GM20431 (cell line): ENCODE measurements around the gene ARID1A.
"Not testable (repeated sequence)": the region's sequence is repeated elsewhere in the genome, so short reads cannot be mapped to it uniquely, and the experiment has no call there.

ENCODE experiments used
- in situ Hi-C: fragments of 300-500 bp; cut with MseI, MboI; formaldehyde crosslinking; loops from one replicate; pipeline ENCODE4 v1.15.0; 2020; ENCODE audit warnings: low sequenced_read_pairs; ENCODE audit not compliant: unreplicated experiment

Gene ARID1A

DNA sequence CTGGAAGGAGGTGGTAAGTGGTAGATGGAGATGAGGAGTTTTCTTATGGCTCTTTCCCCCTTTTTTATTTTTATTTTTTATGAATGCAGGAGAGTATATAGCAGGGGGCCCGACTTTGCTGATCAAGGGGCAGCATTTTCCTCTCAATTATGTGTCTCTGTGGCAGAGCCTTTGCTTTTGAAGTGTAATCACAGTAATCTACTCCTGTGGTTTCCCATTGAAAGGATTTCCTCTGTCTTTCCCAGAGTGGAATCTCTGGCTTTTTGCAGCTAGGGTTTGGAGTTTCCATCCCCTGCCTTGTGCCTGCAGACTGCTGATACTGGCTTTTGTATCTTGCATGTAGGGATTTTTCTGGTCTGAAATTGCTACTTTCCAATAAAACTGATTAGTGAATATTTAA, 29.1 kb downstream of the ARID1A start:
- in situ Hi-C loops, result no loop called here

DNA sequence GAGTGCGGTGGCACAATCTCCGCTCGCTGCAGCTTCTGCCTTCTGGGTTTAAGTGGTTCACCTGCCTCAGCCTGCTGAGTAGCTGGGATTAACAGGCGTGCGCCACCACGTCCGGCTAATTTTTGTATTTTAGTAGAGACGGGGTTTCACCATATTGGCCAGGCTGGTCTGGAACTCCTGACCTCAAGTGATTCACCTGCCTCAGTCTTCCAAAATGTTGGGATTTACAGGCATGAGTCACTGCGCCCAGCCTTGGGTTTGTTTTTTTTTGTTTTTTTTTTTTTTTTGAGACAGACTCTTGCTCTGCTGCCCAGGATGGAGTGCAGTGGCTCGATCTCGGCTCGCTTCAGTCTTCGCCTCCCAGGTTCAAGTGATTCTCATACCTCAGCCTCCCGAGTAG, 30.1 kb downstream of the ARID1A start:
- in situ Hi-C loops, result not testable (repeated sequence)

DNA sequence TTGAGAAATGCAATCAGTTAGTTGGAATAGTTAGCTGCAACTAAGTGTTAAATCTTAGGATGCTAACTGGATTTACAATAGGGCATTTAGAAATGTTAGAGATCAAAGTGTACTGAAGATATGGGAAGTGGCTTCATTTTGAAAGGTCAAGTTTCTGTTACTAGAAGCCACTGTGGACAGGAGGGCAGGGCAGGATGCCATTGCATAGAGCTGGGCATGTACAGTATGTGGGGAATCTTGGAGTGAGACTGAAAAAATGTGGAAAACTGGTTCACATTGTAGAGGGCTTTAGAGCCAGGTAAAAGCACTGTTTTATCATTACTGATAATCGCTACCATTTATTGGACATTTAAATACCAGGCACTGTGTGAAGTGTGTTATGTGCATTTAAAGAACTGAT, 31.0 kb downstream of the ARID1A start:
- in situ Hi-C loops, result no loop called here

DNA sequence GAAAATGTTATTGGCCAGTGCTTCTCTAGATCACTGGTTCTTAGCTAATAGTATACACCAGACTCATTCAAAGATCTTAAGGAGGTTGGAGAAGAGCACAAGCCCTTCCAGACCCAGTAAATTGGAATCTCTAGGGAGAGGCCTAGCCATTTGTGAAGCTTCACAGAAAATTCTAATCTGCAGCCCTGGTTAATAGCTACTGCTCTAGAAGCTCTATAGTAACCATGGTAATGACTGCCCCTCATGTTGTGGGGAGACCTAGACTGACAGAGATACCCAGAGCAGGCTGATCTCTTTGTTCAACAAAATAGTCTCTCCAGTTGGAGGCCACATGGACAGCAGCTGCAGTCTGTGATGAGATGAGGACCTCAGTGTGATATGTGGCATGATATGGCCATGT, 31.7 kb downstream of the ARID1A start:
- in situ Hi-C loops, result no loop called here

DNA sequence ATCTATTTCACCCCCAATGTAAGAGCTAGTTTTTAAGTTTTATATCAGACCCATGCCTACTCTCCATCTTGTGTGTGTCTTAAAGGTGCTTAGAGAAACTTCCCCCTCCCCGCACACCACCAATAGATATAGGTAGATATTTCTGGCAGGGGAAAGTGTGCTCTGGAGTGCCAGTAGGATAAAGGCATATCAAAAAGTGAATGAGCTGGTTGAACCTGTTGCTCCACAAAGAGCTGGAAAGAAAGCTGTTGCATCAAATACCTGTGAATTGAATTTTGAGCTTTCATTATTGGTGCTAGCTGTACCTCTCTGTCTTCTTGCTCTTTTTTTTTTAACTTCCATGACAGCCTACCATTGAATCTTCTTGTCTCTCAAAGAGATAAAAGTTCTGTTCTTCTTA, 32.8 kb downstream of the ARID1A start:
- in situ Hi-C loops, result no loop called here

DNA sequence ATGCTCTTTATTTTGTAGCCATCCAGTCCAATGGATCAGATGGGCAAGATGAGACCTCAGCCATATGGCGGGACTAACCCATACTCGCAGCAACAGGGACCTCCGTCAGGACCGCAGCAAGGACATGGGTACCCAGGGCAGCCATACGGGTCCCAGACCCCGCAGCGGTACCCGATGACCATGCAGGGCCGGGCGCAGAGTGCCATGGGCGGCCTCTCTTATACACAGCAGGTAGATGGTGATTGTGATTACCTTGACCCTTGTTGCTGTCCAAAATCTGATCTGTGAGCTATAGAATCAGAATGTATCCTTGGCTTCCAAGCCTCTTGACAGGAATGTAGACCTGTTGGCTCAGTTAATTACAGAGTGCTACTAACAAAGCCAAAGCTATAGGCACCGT, 33.8 kb downstream of the ARID1A start:
- in situ Hi-C loops, result no loop called here

DNA sequence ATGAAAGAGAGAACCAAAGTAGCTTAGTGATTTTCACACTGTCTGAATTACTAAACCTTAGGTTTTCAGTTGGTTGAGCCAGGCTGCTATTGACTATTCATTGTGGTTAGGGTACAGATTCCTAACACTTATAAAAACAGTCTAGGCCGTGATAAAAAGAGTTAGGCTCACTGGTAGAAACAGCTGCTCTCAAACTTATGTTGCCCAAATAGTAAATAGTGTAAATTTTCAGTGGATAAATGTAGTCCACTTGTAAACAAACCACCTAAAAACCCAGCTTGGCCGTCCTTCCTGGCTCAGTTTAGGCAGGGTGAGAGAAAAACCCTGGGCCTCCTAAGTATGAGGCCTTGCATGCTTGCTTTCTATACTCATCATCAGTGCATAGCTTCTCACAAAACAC, 34.9 kb downstream of the ARID1A start:
- in situ Hi-C loops, result no loop called here

DNA sequence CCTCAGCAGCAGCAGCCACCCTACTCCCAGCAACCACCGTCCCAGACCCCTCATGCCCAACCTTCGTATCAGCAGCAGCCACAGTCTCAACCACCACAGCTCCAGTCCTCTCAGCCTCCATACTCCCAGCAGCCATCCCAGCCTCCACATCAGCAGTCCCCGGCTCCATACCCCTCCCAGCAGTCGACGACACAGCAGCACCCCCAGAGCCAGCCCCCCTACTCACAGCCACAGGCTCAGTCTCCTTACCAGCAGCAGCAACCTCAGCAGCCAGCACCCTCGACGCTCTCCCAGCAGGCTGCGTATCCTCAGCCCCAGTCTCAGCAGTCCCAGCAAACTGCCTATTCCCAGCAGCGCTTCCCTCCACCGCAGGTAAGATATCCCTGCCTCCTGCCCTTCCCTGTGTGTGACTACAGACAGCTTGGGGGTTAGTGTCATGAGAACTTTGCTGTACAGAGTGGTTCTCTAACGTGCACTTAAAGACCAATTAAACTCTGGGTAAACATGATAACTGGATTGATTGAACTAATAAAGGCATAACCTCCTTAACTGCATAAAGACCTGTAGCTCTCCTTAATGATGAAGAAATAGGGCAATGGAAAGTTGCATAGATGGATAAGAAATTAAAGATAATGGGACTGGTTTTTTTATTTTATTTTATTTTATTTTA, 35.6 kb downstream of the ARID1A start:
- in situ Hi-C loops, result no loop called here

DNA sequence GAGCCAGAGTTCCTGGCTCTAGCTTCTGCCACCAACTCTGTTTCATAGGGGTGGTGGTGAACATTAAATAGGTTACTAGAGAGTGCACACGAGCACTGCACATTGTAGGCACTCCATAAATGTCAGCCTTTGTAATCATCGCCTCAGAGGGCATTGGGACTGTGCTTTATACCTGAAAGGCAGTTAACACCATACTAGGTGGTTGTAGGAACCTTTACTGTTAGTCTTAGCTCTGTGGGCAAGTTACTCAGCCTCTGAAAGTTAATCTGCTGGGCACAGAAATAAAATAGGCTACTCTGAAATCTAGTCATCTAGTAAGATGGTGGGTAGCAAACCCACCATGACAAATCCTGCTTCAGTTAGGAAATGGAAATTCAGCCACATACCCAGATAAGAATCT, 37.6 kb downstream of the ARID1A start:
- in situ Hi-C loops, result no loop called here

DNA sequence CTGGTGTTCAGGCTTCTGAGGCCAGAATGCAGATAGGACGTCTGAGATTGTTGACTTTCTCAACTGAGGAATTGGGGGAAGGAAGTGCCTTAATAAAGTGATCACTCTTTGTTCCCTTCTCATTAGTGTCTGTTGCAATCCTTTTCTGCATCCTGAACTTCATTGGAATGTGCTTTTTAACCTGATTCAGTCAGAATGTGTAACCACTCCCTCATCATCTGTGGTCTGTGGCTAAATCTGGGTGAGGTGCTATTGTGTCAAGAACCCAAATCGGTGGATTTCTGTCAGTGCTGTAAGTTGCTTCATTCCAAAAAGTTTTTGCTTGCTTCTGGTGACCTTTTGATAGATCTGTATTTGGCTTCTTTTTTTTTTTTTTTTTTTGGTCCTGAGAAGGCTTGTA, 38.2 kb downstream of the ARID1A start:
- in situ Hi-C loops, result no loop called here

DNA sequence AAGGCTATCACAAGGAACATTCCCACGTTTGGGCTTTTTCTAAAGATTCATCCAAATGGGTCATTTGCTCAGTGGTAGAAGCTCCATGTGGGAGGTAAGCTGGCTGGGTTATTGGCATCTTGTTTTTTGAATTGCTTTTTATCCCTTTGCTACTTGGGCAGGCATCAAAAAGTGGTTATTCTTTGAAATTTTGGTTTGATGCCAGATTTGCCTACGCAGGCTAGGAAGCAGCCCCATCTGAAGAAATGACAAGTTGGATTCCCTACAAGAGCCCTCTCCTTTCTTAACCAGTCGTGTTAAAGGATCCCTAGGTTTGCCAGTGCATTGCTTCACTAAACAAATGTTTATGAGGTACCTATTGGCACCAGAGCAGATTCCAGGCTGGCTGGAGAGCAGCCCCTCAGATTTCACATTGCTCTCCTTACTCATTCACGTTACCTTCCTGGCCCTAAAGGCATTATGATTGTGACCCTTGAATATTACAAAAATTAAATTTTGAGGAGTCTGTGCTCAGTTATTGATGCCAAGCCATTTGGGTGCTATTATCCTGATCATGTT, 38.8 kb downstream of the ARID1A start:
- in situ Hi-C loops, result no loop called here

DNA sequence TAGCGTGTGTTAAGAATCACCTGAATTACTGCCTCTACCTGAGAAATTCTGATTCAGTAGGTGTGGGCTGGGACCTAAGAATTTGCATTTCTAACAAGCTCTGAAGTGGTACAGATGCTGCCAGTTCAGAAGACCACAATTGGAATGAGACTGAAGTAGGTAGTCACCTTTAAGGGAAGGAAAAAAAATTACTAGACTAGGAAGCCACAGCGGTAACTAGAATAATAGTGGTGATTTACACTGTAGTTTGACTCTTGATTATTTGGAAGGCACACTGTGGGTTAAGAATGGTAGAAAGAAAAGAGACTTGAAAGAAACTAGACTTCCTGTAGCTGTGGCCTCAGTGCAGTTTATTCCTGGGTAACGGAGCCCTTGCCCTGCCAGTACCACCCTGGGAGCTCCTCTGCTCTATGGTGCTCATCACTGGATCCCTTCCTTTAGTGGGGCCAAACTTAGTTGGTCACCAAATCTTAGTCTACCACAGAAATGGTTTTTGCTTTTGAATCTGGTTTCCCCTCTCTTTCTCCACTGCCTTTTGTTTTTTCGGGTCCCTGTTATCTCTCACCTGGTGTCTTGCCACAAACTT, 43.6 kb downstream of the ARID1A start:
- in situ Hi-C loops, result no loop called here

DNA sequence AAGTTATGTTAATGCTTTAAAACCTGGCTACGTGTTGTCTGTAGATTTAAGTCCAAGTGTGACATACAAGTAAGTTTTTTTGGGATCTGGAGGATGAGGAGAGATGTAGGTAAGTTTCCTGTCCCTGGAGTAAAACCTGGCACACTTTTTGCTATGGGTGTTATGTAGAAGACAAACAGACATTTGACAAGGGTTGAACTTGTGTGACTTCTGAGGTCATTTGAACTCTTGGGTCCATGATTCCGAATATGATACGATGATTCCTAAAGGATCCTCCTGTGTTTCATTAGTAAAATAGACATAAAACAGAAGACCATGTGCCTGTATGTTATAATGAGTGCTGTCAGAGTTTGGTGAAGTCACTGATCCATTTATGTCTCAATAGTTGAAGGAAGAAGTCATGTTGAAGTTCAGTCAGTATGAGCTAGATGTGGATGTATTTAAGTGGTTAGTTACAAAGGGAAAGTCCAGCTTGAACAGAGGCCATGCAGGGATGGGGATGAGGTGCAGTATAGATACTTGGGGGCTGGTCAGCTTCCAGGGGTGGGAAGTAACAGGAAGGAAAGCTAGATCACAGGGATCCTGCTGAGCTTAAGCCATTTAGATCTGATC, 44.3 kb downstream of the ARID1A start:
- in situ Hi-C loops, result no loop called here

DNA sequence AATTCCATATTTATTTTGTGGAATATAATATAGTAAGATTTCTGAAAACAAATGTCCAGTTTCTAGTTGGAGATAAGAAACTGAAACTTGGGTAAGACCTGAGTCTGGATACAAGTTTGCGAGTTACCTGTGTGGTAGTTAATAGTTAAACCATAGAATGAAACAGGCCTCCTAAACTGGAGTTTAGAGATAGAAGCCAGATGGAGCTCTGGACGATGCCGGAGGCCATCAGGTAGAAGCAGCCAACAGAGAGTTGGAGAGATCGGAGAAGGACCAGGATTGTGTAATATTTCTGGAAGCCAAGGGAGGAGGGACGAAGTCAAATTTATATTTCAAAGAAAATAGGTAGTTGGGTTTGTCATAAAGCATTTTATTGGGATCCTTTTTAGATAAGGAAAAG, 45.1 kb downstream of the ARID1A start:
- in situ Hi-C loops, result no loop called here

DNA sequence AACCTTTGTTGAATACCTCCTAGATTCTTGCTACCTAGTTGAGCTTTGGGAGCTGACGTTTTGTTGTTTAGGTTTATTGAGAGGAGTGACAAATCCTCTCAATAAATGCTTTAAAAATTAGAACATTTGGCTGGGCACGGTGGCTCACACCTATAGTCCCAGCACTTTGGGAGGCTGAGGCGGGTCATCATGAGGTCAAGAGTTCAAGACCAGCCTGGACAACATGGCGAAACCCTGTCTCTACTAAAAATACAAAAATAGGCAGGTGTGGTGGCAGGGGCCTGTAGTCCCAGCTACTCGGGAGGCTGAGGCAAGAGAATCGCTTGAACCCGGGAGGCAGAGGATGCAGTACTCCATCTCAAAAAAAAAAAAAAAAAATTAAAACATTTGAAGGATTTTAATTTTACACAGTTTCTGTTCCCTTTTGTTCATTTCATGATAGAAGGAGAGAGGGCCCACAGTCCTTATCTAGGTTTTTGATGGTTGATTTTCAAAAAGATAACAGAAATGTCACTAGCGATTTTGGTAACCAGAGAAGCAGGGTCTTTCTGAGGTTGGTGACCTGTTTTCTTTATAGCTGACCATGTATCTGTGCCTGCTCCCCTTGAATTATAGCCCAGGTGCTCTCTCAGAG, 47.7 kb downstream of the ARID1A start:
- in situ Hi-C loops, result no loop called here

DNA sequence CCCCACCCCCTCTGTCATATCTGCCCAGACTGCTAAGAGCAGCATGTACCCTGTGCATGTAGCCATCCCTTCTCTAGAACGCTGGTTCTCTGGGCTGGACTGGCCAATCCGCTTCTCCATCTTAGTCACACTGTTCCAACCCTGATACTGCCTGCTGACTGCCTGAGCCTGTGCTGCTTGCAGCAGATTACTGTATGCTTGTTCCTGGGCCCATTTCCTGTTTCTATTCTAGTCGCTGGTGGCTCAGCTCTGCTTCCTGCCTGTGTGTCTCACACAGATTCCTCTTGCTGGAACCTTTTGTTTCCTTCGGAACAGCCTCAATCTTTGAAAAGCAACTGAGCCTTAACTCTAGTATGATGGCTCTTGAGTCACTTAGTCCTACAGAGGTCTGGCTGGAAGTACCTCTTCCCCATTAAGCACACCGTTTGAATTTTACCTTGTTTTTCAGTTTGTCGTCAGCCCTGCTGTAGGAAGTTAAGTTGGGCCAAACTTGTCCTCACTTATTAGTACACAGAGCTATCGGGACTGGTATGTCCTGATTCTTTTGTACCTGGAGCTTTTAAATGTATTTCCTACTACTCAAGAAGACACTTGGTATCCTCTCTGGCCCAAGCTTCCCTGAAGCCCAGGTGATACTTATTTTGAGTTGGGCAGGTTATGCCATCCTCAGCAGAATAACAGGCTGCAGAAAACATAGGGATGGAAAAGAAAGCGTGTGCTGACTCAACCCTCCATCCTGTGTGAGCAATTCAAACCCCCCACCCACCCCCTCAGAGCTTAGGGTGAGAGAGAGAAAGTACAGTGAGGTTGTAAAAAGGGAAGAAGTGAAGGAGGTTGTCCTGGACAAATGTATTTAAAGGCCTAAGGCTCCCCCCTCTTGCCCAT, 48.5 kb downstream of the ARID1A start:
- in situ Hi-C loops, result no loop called here

DNA sequence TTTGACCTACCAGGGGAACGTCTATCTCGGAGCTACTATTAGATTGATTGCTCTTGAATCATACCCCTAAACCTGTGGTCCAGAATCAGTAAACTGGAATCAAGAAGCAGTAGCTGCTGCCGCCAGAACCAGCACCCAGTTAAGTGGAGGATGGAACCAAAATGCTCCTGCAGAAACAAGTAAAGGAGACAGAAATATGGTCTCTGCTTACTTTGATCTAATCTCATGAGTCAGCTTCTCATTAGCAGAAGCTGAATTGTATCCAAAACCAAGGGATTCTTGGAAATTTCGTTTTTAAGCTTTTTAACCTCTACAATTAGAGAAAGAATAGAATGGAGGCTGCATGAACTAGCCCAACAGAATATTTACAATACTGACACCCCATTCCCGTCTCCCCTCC, 49.4 kb downstream of the ARID1A start:
- in situ Hi-C loops, result no loop called here

DNA sequence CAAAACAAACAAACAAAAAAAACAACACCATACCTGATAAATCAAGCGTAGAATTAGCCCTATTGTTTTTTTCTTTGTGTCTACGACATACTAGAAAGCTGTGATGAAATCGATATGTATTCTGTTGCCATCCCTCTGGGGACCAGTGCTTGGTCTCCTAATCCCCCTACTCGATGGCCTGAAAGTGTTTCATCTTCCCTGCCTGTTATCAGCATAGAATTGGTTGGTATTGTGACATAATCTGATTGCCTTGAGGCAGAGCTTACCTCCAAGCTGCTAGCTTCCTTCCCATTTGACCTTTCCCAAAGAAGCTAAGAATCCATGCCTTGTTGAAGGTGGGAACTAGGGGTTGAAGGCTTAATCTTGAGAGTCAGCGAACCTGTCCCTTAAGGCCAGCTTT, 51.2 kb downstream of the ARID1A start:
- in situ Hi-C loops, result no loop called here

DNA sequence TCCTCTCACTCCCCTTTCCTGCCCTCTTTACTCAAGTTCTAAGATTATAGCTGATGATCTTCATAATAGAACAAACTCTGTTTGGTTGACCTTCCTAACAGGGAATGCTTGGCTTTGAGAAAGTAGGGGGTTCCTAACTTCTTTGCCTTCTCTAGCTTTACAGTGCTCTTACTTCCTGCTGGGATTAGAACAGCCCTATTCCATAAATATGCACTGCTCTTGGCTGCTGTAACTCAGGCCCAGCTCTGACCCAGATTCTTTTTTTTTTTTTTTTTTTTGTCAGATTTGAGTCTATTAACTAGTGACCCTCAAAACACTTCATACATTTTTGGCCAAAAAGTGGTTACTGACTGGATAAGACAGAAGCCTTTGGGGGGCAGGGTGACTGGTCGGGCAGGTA, 52.5 kb downstream of the ARID1A start:
- in situ Hi-C loops, result no loop called here

DNA sequence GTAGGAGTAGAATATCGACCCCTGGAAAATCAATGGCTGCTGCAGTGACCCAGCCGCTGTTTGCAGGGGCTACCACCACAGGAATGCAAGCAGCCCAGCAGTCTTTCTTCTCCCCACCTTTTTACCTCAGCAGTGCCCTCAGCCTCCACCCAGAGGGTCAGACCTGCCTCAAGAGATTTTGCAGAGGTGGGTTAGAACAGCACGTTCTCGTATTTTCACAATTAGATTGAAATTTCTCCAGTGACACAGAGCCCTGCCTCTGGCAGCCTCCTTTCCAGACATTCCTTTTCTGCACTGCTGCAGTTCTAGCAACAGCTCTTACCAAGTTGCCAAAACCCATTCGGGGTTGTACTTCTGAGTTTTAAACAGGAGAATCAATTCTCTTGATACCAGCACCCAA, 53.6 kb downstream of the ARID1A start:
- in situ Hi-C loops, result no loop called here
